Suprapubic skin (tissue), 4 donors: Measurements from ENCODE around the gene RILPL2.
"Not testable (repeated sequence)": the region's sequence is repeated elsewhere in the genome, so short reads cannot be mapped to it uniquely, and the experiment has no call there.

Experiments used
- EP300 ChIP-seq: sonication (generic); formaldehyde crosslinking; IDR thresholded peaks from one replicate; pipeline ENCODE4 v1.6.1; 2017; ENCODE audit warnings: antibody characterized with exemption
- POLR2AphosphoS5 ChIP-seq, 3 donors: sonication (generic); formaldehyde crosslinking; IDR thresholded peaks; one replicate each; pipeline ENCODE4 v1.6.1; 2017; ENCODE audit warnings: antibody characterized with exemption in 3 of 3
- TF ChIP-seq, protein P1 (sequence below), 2 donors: fragments of 200-600 bp in 1 of 2; fragments of 450-650 bp in 1 of 2; sonication (generic) in 1 of 2; IDR thresholded peaks; one replicate each; pipeline ENCODE4 v1.5.1; 2016 to 2019; ENCODE audit warnings: antibody characterized with exemption in 2 of 2, mild to moderate bottlenecking in 1 of 2, moderate library complexity in 1 of 2

DNA sequence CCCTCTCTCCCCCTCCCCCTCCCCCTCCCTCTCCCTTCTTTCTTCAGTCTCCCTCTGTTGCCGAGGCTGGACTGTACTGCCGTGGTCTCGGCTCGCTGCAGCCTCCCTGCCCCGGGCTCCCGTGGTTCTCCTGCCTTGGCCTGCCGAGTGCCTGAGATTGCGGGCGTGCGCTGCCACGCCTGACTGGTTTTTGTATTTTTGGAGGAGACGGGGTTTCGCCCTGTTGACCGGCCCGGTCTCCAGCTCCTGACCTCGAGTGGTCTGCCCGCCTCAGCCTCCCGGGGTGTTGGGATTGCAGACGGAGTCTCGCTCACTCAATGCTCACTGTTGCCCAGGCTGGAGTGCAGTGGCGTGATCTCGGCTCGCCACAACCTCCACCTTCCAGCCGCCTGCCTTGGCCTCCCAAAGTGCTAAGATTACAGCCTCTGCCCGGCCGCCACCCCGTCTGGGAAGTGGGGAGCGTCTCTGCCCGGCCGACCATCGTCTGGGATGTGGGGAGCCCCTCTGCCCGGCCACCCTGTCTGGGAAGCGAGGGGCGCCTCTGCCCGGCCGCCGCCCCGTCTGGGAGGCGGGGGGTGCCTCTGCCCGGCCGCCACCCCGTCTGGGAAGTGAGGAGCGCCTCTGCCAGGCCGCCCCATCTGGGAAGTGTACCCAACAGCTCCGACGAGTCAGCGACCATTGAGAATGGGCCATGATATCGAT is 64.7 kb downstream of the RILPL2 start:
- TF ChIP-seq, protein P1, sequence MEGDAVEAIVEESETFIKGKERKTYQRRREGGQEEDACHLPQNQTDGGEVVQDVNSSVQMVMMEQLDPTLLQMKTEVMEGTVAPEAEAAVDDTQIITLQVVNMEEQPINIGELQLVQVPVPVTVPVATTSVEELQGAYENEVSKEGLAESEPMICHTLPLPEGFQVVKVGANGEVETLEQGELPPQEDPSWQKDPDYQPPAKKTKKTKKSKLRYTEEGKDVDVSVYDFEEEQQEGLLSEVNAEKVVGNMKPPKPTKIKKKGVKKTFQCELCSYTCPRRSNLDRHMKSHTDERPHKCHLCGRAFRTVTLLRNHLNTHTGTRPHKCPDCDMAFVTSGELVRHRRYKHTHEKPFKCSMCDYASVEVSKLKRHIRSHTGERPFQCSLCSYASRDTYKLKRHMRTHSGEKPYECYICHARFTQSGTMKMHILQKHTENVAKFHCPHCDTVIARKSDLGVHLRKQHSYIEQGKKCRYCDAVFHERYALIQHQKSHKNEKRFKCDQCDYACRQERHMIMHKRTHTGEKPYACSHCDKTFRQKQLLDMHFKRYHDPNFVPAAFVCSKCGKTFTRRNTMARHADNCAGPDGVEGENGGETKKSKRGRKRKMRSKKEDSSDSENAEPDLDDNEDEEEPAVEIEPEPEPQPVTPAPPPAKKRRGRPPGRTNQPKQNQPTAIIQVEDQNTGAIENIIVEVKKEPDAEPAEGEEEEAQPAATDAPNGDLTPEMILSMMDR (IDR thresholded peaks at IDR 0.05): not testable (repeated sequence)
- TF ChIP-seq POLR2AphosphoS5 (IDR thresholded peaks at IDR 0.05); EP300: not testable (repeated sequence)
